Left ventricle myocardium inferior (tissue), 1 donor: ENCODE results near the gene SH2D1B. TPM values are rescaled to one million over a fixed set of nuclear protein-coding genes. Genes with fewer than 3 reads are reported as not detected.

Experiments
- DNase-seq: peaks from one replicate; pipeline ENCODE4 v3.0.0-alpha.2; 2020
- H3K27ac ChIP-seq: fragments of 200-600 bp; replicated peaks from 2 replicates; pipeline ENCODE4 v1.8.0; 2021
- H3K27me3 ChIP-seq: fragments of 200-600 bp; 2 replicates; pipeline ENCODE4 v1.8.0; 2021; ENCODE audit warnings: low read depth
- H3K36me3 ChIP-seq: fragments of 200-600 bp; 2 replicates; pipeline ENCODE4 v1.8.0; 2021
- H3K4me1 ChIP-seq: fragments of 200-600 bp; 2 replicates; pipeline ENCODE4 v1.8.0; 2021
- H3K4me3 ChIP-seq: fragments of 200-600 bp; 2 replicates; pipeline ENCODE4 v1.8.0; 2021; ENCODE audit warnings: mild to moderate bottlenecking, moderate library complexity
- H3K9me3 ChIP-seq: fragments of 200-600 bp; replicated peaks from 2 replicates; pipeline ENCODE4 v1.8.0; 2021
- intact Hi-C: fragments of 100-400 bp; cut with micrococcal nuclease; formaldehyde crosslinking; loops from one replicate; pipeline ENCODE4 v1.11.0; 2022
- total RNA-seq: library from RNA; stranded (reverse); fragmentation: NEBNext Ultra II Directional; extraction: Animal tissue kit (Norgen Biotek cat#: 25700); gene quantifications from one replicate; pipeline ENCODE4 v1.2.1, GENCODE V29; 2021
- TF ChIP-seq, protein P1 (sequence below): fragments of 200-600 bp; IDR thresholded peaks from 2 replicates; pipeline ENCODE4 v1.8.0; 2021; ENCODE audit warnings: antibody characterized with exemption, mild to moderate bottlenecking, borderline replicate concordance
- donor health status: DM: no; HTN: yes; CAD: no; lungs with severe emphysema.

SH2D1B gene
- total RNA-seq, 1 donor from 2014 or later: 0.11 TPM

GRCh38 chr1:162383091-162383490 lies 28.8 kb downstream of the SH2D1B start:
- no peaks in the 10 kb centered on the region for H3K27me3 ChIP-seq
- no peaks in the 10 kb centered on the region for H3K4me1 ChIP-seq
- TF ChIP-seq, protein P1, sequence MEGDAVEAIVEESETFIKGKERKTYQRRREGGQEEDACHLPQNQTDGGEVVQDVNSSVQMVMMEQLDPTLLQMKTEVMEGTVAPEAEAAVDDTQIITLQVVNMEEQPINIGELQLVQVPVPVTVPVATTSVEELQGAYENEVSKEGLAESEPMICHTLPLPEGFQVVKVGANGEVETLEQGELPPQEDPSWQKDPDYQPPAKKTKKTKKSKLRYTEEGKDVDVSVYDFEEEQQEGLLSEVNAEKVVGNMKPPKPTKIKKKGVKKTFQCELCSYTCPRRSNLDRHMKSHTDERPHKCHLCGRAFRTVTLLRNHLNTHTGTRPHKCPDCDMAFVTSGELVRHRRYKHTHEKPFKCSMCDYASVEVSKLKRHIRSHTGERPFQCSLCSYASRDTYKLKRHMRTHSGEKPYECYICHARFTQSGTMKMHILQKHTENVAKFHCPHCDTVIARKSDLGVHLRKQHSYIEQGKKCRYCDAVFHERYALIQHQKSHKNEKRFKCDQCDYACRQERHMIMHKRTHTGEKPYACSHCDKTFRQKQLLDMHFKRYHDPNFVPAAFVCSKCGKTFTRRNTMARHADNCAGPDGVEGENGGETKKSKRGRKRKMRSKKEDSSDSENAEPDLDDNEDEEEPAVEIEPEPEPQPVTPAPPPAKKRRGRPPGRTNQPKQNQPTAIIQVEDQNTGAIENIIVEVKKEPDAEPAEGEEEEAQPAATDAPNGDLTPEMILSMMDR: no peak
- H3K9me3 ChIP-seq: no peaks in the 10 kb centered on the region
- no peak for DNase-seq
- H3K36me3 ChIP-seq: no peaks in the 10 kb centered on the region
- no peak overlapping the region for H3K4me3 ChIP-seq
- intact Hi-C loops: no loop called here
- no peak overlapping the region for H3K27ac ChIP-seq

GRCh38 chr1:162381941-162382750 lies 29.8 kb downstream of the SH2D1B start:
- intact Hi-C loops: no loop called here
- DNase-seq: no peak
- H3K9me3 ChIP-seq: no peaks in the 10 kb centered on the region
- H3K4me1 ChIP-seq: no peaks in the 10 kb centered on the region
- no peak overlapping the region for H3K27ac ChIP-seq
- H3K36me3 ChIP-seq: no peaks in the 10 kb centered on the region
- no peak overlapping the region for H3K4me3 ChIP-seq
- no peaks in the 10 kb centered on the region for H3K27me3 ChIP-seq
- TF ChIP-seq, protein P1: no peak

- no peak within 1 kb of the TSS for H3K4me3 ChIP-seq
- no peaks in the 10 kb centered on the region for H3K4me1 ChIP-seq
- H3K27ac ChIP-seq: no peak within 1 kb of the TSS
- TF ChIP-seq, protein P1: no peak
- no peaks in the 10 kb centered on the region for H3K27me3 ChIP-seq
- intact Hi-C loops: no loop called here
- H3K36me3 ChIP-seq: no peaks in the 10 kb centered on the region
- no peak for DNase-seq
- H3K9me3 ChIP-seq: no peaks in the 10 kb centered on the region
These were observed 30.6 kb downstream of the SH2D1B start, which contains the start of gene C1orf226 for GRCh38 chr1:162381383-162381782. Gene C1orf226, plus strand, starts transcription at chr1:162381728. Its CDS starts 174 bp downstream, at chr1:162381902.

DNA sequence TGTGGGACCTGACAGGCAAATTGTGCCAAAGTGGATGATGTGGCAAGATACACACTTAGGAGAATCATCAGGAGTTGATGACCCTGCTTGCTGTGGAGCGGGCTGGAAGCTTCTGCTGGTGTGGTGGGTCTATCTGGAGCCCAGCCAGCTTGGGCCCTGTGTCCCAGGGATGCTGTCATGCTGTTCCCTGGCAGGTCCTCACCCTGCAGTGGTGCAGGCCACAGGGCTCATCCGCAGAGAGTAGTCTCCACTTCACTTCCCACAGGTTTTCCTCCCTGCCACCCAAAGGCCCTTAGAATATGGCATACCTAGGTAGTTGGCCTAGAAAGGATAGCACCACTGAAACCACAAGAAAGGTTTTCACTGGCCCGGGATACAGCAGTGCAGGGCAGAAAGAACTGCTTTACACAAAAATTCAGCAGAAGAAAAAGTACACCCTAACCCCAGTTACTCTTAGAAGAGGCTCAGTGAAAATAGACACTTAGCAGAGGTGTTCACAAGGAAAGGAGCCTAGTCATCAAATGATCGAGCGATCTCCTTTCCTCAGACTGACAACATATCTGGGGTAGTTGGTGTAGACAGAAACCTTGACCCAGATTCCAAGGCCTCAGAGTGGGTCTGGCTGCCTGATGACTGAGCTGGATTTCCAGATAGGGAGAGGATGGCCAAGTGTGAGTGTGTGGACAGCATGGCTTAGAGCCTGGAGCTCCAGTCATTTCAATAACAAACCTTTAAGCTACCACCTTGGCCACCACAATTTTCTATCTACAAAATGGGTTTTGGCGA lies 31.7 kb downstream of the SH2D1B start:
- no peaks in the 10 kb centered on the region for H3K9me3 ChIP-seq
- H3K4me1 ChIP-seq: no peaks in the 10 kb centered on the region
- TF ChIP-seq, protein P1: no peak
- intact Hi-C loops: no loop called here
- no peak overlapping the region for H3K27ac ChIP-seq
- no peak for DNase-seq
- no peak overlapping the region for H3K4me3 ChIP-seq
- no peaks in the 10 kb centered on the region for H3K36me3 ChIP-seq
- no peaks in the 10 kb centered on the region for H3K27me3 ChIP-seq

GRCh38 chr1:162376691-162377090 lies 35.2 kb downstream of the SH2D1B start, which contains the start of gene SPATA46:
Gene SPATA46, minus strand, starts transcription at chr1:162376854. Its CDS starts 64 bp downstream, at chr1:162376790.
- intact Hi-C loops: no loop called here
- peaks cover 5% of the 10 kb centered on the region for H3K4me1 ChIP-seq
- H3K4me3 ChIP-seq: no peak within 1 kb of the TSS
- no peaks in the 10 kb centered on the region for H3K27me3 ChIP-seq
- TF ChIP-seq, protein P1: no peak
- no peaks in the 10 kb centered on the region for H3K36me3 ChIP-seq
- no peak within 1 kb of the TSS for H3K27ac ChIP-seq
- no peaks in the 10 kb centered on the region for H3K9me3 ChIP-seq
- no peak for DNase-seq
